ENCODE data around the gene IRS1. TPM values are rescaled to one million over a fixed set of nuclear protein-coding genes. Genes with fewer than 3 reads are reported as not detected.

The IRS1 gene
- polyA plus RNA-seq, 1 experiment, result 13.0 TPM

- DNase-seq (ENCODE audit: low read depth), result no peak
- Histone ChIP-seq H3K27me3 (ENCODE audit: control insufficient read depth, insufficient read depth, low read length) (no peaks in the 10 kb centered on the region), H3K4me3 (ENCODE audit: low read depth, low read length) (no peak overlapping the region), H3K36me3 (ENCODE audit: control insufficient read depth, insufficient read depth, low read length) (0 out of 2 replicates have a peak, but pooled peaks cover 1% of the 10 kb centered on the region)
- ChIA-PET POLR2A (no interaction called here), CTCF (interaction anchor here (0.6 to 1.0 kb wide), 2 partner anchors 9 to 151 kb away, joined by 3 to 4 read pairs; no protein-coding TSS in a partner anchor)
- TF ChIP-seq CTCF (IDR thresholded peaks at IDR 0.05; ENCODE audit: insufficient read depth, low read depth, low read length), result no peak
Observed at GRCh38 chr2:226739545-226740030, 60.0 kb downstream of the IRS1 start.

- no peak for TF ChIP-seq CTCF (IDR thresholded peaks at IDR 0.05; ENCODE audit: insufficient read depth, low read depth, low read length)
- Histone ChIP-seq H3K4me3 (ENCODE audit: low read depth, low read length) (no peak overlapping the region), H3K27me3 (ENCODE audit: control insufficient read depth, insufficient read depth, low read length) (no peaks in the 10 kb centered on the region), H3K36me3 (ENCODE audit: control insufficient read depth, insufficient read depth, low read length) (0 out of 2 replicates have a peak, but pooled peaks cover 1% of the 10 kb centered on the region)
- no peak for DNase-seq (ENCODE audit: low read depth)
- CTCF ChIA-PET, result interaction anchor here (0.6 to 1.0 kb wide), 2 partner anchors 9 to 150 kb away, joined by 3 to 4 read pairs; no protein-coding TSS in a partner anchor
- POLR2A ChIA-PET, result no interaction called here
Observed at GRCh38 chr2:226738821-226739544, 60.6 kb downstream of the IRS1 start.

- TF ChIP-seq CTCF (IDR thresholded peaks at IDR 0.05; ENCODE audit: insufficient read depth, low read depth, low read length), result no peak
- POLR2A ChIA-PET, result interaction anchor here (0.7 kb wide), 1 partner anchor 876 kb away, joined by 4 read pairs; no protein-coding TSS in a partner anchor
- DNase-seq (ENCODE audit: low read depth), result no peak
- Histone ChIP-seq H3K36me3 (ENCODE audit: control insufficient read depth, insufficient read depth, low read length) (0 out of 2 replicates have a peak, but pooled peaks cover 1% of the 10 kb centered on the region), H3K4me3 (ENCODE audit: low read depth, low read length) (no peak overlapping the region), H3K27me3 (ENCODE audit: control insufficient read depth, insufficient read depth, low read length) (no peaks in the 10 kb centered on the region)
- CTCF ChIA-PET, result interaction anchor here (0.8 to 1.0 kb wide), 2 partner anchors 10 to 11 kb away, joined by 3 read pairs; no protein-coding TSS in a partner anchor
Observed at GRCh38 chr2:226738191-226738820, 61.3 kb downstream of the IRS1 start.

GRCh38 chr2:226736382-226736781 is 63.2 kb downstream of the IRS1 start:
- ChIA-PET CTCF (interaction anchor here (0.7 kb wide), 1 partner anchor 508 kb away, joined by 3 read pairs; no protein-coding TSS in a partner anchor), POLR2A (no interaction called here)
- Histone ChIP-seq H3K4me3 (ENCODE audit: low read depth, low read length) (no peak overlapping the region), H3K36me3 (ENCODE audit: control insufficient read depth, insufficient read depth, low read length) (0 out of 2 replicates have a peak, but pooled peaks cover 1% of the 10 kb centered on the region), H3K27me3 (ENCODE audit: control insufficient read depth, insufficient read depth, low read length) (no peaks in the 10 kb centered on the region)
- no peak for TF ChIP-seq CTCF (IDR thresholded peaks at IDR 0.05; ENCODE audit: insufficient read depth, low read depth, low read length)
- no peak for DNase-seq (ENCODE audit: low read depth)

GRCh38 chr2:226733927-226734564 is 65.6 kb downstream of the IRS1 start:
- Histone ChIP-seq H3K27me3 (ENCODE audit: control insufficient read depth, insufficient read depth, low read length) (no peaks in the 10 kb centered on the region), H3K4me3 (ENCODE audit: low read depth, low read length) (no peak overlapping the region), H3K36me3 (ENCODE audit: control insufficient read depth, insufficient read depth, low read length) (0 out of 2 replicates have a peak, but pooled peaks cover 1% of the 10 kb centered on the region)
- CTCF ChIA-PET, result no interaction called here
- TF ChIP-seq CTCF (IDR thresholded peaks at IDR 0.05; ENCODE audit: insufficient read depth, low read depth, low read length), result no peak
- no peak for DNase-seq (ENCODE audit: low read depth)
- POLR2A ChIA-PET, result no interaction called here
